K562 (cell line): Measurements from ENCODE around the gene TXNDC15. TPM values are rescaled to one million over a fixed set of nuclear protein-coding genes. Genes with fewer than 3 reads are reported as not detected.

ENCODE experiments used
- ARNT ChIP-seq, 2 experiments: fragments of 450-650 bp; IDR thresholded peaks; 2 replicates each; pipeline ENCODE4 v1.6.1; 2016; ENCODE audit warnings: mild to moderate bottlenecking in 1 of 2
- CBX2 ChIP-seq: fragments of 200-600 bp; sonication (generic); IDR thresholded peaks from one replicate; pipeline ENCODE4 v1.6.1; 2012; ENCODE audit warnings: mild to moderate bottlenecking, low read length, inconsistent platforms; ENCODE audit not compliant: insufficient read depth, poor library complexity, severe bottlenecking
- FOSL1 ChIP-seq: fragments of 200-800 bp; sonication (Bioruptor generic); conservative IDR thresholded peaks from 2 replicates; pipeline ENCODE4 v1.6.1; 2016; ENCODE audit warnings: missing genetic modification characterization, missing compliant biosample characterization
- HNRNPUL1 ChIP-seq: fragments of 200-400 bp; formaldehyde crosslinking; IDR thresholded peaks from 2 replicates; pipeline ENCODE4 v1.6.1; 2017; ENCODE audit warnings: low read length
- JUNB ChIP-seq: fragments of 450-650 bp; formaldehyde crosslinking; conservative IDR thresholded peaks from 2 replicates; pipeline ENCODE4 v1.4.0; 2020; ENCODE audit warnings: mild to moderate bottlenecking
- KAT2B ChIP-seq: IDR thresholded peaks from one replicate; pipeline ENCODE4 v1.6.1; 2012; ENCODE audit warnings: low read depth, mild to moderate bottlenecking, control low read depth, inconsistent platforms, low read length, moderate library complexity
- MAFK ChIP-seq: IDR thresholded peaks from 2 replicates; pipeline ENCODE4 v1.6.1; 2011; ENCODE audit warnings: low read length, improper control_type of control experiment
- PHF20 ChIP-seq: fragments of 450-650 bp; IDR thresholded peaks from 2 replicates; pipeline ENCODE4 v1.6.1; 2018; ENCODE audit not compliant: partially characterized antibody
- POLR2G ChIP-seq: fragments of 200-400 bp; formaldehyde crosslinking; IDR thresholded peaks from 2 replicates; pipeline ENCODE4 v1.6.1; 2017; ENCODE audit warnings: low read depth, mild to moderate bottlenecking, antibody characterized with exemption, low read length, moderate library complexity
- POLR3G ChIP-seq: IDR thresholded peaks from 2 replicates; pipeline ENCODE4 v1.6.1; 2011; ENCODE audit not compliant: insufficient read length, insufficient replicate concordance; ENCODE audit errors: extremely low read depth
- RBFOX2 ChIP-seq: fragments of 200-400 bp; formaldehyde crosslinking; IDR thresholded peaks from 2 replicates; pipeline ENCODE4 v1.6.1; 2017; ENCODE audit warnings: low read depth, mild to moderate bottlenecking, low read length, moderate library complexity
- RHOXF2B ChIP-seq: fragments of 250-450 bp; sonication (Bioruptor Pico); conservative IDR thresholded peaks from 2 replicates; pipeline ENCODE4 v1.5.1; 2021
- SRF ChIP-seq, 2 experiments: fragments of 250-450, 450-650 bp in 1 of 2; sonication (Bioruptor Pico) in 1 of 2; sonication (generic) in 1 of 2; formaldehyde crosslinking; IDR thresholded peaks; 2 replicates each; pipeline versions ENCODE4 v1.5.0 to v1.5.1; 2020 to 2022; ENCODE audit warnings: mild to moderate bottlenecking in 1 of 2, missing genetic modification reagents in 1 of 2
- TAF9B ChIP-seq: fragments of 450-650 bp; IDR thresholded peaks from 2 replicates; pipeline ENCODE4 v1.6.1; 2018; ENCODE audit warnings: mild to moderate bottlenecking; ENCODE audit not compliant: partially characterized antibody
- ZNF232 ChIP-seq: sonication (generic); formaldehyde crosslinking; IDR thresholded peaks from 2 replicates; pipeline ENCODE4 v1.8.0; 2022; ENCODE audit warnings: mild to moderate bottlenecking, missing genetic modification reagents
- ZNF431 ChIP-seq: sonication (generic); formaldehyde crosslinking; IDR thresholded peaks from 2 replicates; pipeline ENCODE4 v1.8.0; 2022; ENCODE audit warnings: mild to moderate bottlenecking, missing genetic modification reagents
- ZNF780A ChIP-seq: fragments of 250-450 bp; sonication (Bioruptor Pico); IDR thresholded peaks from 2 replicates; pipeline ENCODE4 v1.5.0; 2021; ENCODE audit warnings: mild to moderate bottlenecking
- polyA plus RNA-seq, 8 experiments: library from polyadenylated mRNA; depleted of rRNA in 4 of 8; stranded (reverse) in 5 of 8; unstranded in 3 of 8; fragments of >200 nt; fragmentation: Nextera tagmentation in 2 of 8; fragmentation: Illumina TruSeq in 1 of 8; extraction: Ambion mirVana in 2 of 8; extraction: Trizol in 1 of 8; gene quantifications; 2 replicates each; pipeline versions ENCODE4 v1.2.1 to v1.2.3, GENCODE V29; 2011 to 2014; ENCODE audit warnings: inconsistent platforms in 1 of 8, missing spikeins in 1 of 8
- total RNA-seq, 7 experiments: library from RNA; depleted of rRNA in 6 of 7; stranded (reverse); fragments of >200 nt in 6 of 7; fragmentation: Illumina TruSeq in 2 of 7; extraction: Trizol in 2 of 7; gene quantifications; 2 replicates each; pipeline versions ENCODE4 v1.2.1 to v1.2.3, GENCODE V29; 2011 to 2021; ENCODE audit warnings: low replicate concordance in 1 of 7
- TF ChIP-seq, protein P1 (sequence below): IDR thresholded peaks from 2 replicates; pipeline ENCODE4 v1.6.1; 2011; ENCODE audit warnings: borderline replicate concordance, low read depth, mild to moderate bottlenecking, moderate library complexity, low read length; ENCODE audit not compliant: insufficient read depth, poor library complexity, severe bottlenecking
- TF ChIP-seq, protein P2 (sequence below): fragments of 450-650 bp; IDR thresholded peaks from 2 replicates; pipeline ENCODE4 v1.6.1; 2016; ENCODE audit warnings: borderline replicate concordance

Gene TXNDC15
- total and polyA plus RNA-seq, 9 of the 15 experiments (the other 6 are each of a cell fraction or from before 2014, with no cell fraction given), result 3.0 to 15.4 (median 12.3) TPM

DNA sequence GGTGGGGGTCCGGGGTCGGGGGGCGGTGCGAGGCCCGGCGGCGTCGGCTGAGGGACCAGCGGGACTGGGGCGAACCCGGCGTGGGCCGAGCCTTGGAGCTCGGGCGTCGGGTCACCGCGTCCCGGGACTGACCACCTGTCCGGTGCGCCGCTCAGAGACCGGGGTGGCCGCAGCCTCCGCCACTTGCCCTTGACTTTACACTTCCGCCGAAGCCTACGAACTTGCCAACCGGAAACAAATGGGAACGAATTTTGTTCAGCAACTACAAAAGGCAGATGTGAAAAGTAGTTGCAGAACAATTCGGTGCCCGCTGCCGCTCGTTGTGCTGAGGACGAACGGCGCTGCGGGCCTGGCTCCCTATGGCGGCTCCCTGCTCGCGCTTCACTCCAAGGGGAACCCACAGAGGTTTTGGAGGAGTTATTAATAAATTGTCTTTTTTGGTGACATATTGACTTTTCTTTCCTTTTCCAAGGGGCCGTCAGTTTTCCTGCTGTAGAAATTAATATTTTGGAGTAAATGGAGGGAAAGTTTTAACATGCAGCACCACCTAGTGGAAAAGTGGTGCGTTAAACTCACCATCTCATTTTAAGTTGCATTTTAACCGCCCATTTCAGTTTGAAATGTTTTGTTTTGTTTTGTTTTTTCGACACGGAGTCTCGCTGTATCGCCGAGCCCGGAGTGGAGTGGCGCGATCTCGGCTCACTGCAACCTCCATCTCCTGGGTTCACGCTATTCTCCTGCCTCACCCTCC, 31.2 kb downstream of the TXNDC15 start (continued):
- TF ChIP-seq HNRNPUL1 (no peak), PHF20 (peak; percentile 35), RBFOX2 (peak; percentile 79), FOSL1 (no peak), JUNB (CRISPR knock-in tag) (no peak), ZNF431 (CRISPR knock-in tag) (peak; percentile 36; the same call in 1 of the 2 replicates), CBX2 (no peak), POLR3G (no peak), SRF (CRISPR knock-in tag; IDR thresholded peaks at IDR 0.05) (no peak), RHOXF2B (CRISPR knock-in tag) (no peak), POLR2G (peak; percentile 82; the same call in 1 of the 2 replicates), ZNF780A (CRISPR knock-in tag) (no peak), TAF9B (no peak), ZNF232 (no peak), MAFK (no peak), ARNT (IDR thresholded peaks at IDR 0.05) (peak; percentile 20 to 63; a peak in 2 of 4 replicates), KAT2B (no peak)
- TF ChIP-seq, protein P1, sequence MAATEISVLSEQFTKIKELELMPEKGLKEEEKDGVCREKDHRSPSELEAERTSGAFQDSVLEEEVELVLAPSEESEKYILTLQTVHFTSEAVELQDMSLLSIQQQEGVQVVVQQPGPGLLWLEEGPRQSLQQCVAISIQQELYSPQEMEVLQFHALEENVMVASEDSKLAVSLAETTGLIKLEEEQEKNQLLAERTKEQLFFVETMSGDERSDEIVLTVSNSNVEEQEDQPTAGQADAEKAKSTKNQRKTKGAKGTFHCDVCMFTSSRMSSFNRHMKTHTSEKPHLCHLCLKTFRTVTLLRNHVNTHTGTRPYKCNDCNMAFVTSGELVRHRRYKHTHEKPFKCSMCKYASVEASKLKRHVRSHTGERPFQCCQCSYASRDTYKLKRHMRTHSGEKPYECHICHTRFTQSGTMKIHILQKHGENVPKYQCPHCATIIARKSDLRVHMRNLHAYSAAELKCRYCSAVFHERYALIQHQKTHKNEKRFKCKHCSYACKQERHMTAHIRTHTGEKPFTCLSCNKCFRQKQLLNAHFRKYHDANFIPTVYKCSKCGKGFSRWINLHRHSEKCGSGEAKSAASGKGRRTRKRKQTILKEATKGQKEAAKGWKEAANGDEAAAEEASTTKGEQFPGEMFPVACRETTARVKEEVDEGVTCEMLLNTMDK, result peak; percentile 44
- TF ChIP-seq, protein P2, sequence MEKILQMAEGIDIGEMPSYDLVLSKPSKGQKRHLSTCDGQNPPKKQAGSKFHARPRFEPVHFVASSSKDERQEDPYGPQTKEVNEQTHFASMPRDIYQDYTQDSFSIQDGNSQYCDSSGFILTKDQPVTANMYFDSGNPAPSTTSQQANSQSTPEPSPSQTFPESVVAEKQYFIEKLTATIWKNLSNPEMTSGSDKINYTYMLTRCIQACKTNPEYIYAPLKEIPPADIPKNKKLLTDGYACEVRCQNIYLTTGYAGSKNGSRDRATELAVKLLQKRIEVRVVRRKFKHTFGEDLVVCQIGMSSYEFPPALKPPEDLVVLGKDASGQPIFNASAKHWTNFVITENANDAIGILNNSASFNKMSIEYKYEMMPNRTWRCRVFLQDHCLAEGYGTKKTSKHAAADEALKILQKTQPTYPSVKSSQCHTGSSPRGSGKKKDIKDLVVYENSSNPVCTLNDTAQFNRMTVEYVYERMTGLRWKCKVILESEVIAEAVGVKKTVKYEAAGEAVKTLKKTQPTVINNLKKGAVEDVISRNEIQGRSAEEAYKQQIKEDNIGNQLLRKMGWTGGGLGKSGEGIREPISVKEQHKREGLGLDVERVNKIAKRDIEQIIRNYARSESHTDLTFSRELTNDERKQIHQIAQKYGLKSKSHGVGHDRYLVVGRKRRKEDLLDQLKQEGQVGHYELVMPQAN, result peak; percentile 61; the same call in 1 of the 2 replicates
